Stimulated activated effector memory CD8-positive, alpha-beta T cell treated with anti-CD3 and anti-CD28 coated beads, Interleukin-12 subunit alpha, Interleukin-12 subunit beta, amount 100 ng/mL, for 72 hours (primary cell): Measurements from ENCODE around the gene MBD3.
"Not testable (repeated sequence)": the region's sequence is repeated elsewhere in the genome, so short reads cannot be mapped to it uniquely, and the experiment has no call there.

Source experiments
- ATAC-seq: fragments of 150-1000 bp; cut with Tn5 transposase; 2 replicates; pipeline ENCODE4 v1.10.0; 2021
- DNase-seq, 2 donors: peaks; one replicate each; pipeline ENCODE4 v3.0.0; 2021 to 2022; ENCODE audit warnings: low spot score in 2 of 2
- H3K27ac Mint-ChIP-seq: one replicate; pipeline ENCODE4 v1.8.0; 2022; ENCODE audit warnings: mild to moderate bottlenecking, mixed read lengths
- H3K36me3 Mint-ChIP-seq: one replicate; pipeline ENCODE4 v1.8.0; 2022; ENCODE audit warnings: mild to moderate bottlenecking, mixed read lengths
- H3K4me1 Mint-ChIP-seq: one replicate; pipeline ENCODE4 v1.8.0; 2022; ENCODE audit warnings: mixed read lengths
- H3K4me3 Mint-ChIP-seq: one replicate; pipeline ENCODE4 v1.8.0; 2022; ENCODE audit warnings: mild to moderate bottlenecking, mixed read lengths
- H3K9me3 Mint-ChIP-seq: one replicate; pipeline ENCODE4 v1.8.0; 2022; ENCODE audit warnings: mixed read lengths

Gene MBD3

GRCh38 chr19:1558552-1558951 lies 34.1 kb downstream of the MBD3 start:
- Mint-ChIP-seq H3K9me3 (no peaks in the 10 kb centered on the region), H3K4me3 (no peak overlapping the region), H3K27ac (no peak overlapping the region), H3K4me1 (no peaks in the 10 kb centered on the region), H3K36me3 (no peaks in the 10 kb centered on the region)
- DNase-seq, result no peak
- no peak for ATAC-seq

- Mint-ChIP-seq H3K4me1 (no peaks in the 10 kb centered on the region), H3K4me3 (no peak overlapping the region), H3K36me3 (no peaks in the 10 kb centered on the region), H3K27ac (no peak overlapping the region), H3K9me3 (no peaks in the 10 kb centered on the region)
- no peak for DNase-seq
- no peak for ATAC-seq
Measured at GRCh38 chr19:1556390-1557070, 36.1 kb downstream of the MBD3 start.

- Mint-ChIP-seq H3K4me1 (no peaks in the 10 kb centered on the region), H3K4me3 (no peak overlapping the region), H3K9me3 (no peaks in the 10 kb centered on the region), H3K27ac (no peak overlapping the region), H3K36me3 (no peaks in the 10 kb centered on the region)
- no peak for DNase-seq
- no peak for ATAC-seq
Measured at GRCh38 chr19:1555487-1556389, 36.9 kb downstream of the MBD3 start.

- Mint-ChIP-seq H3K9me3 (no peaks in the 10 kb centered on the region), H3K27ac (no peak overlapping the region), H3K4me1 (no peaks in the 10 kb centered on the region), H3K4me3 (no peak overlapping the region), H3K36me3 (no peaks in the 10 kb centered on the region)
- DNase-seq (no peak), ATAC-seq (no peak)
Measured at GRCh38 chr19:1554968-1555367, 37.7 kb downstream of the MBD3 start.

- H3K9me3 Mint-ChIP-seq, result no peaks in the 10 kb centered on the region
- DNase-seq (no peak), ATAC-seq (no peak)
- H3K4me3 Mint-ChIP-seq, result no peak overlapping the region
- H3K27ac Mint-ChIP-seq, result no peak overlapping the region
- no peaks in the 10 kb centered on the region for H3K4me1 Mint-ChIP-seq
- no peaks in the 10 kb centered on the region for H3K36me3 Mint-ChIP-seq
Measured at GRCh38 chr19:1553415-1553814, 39.2 kb downstream of the MBD3 start.

- H3K4me1 Mint-ChIP-seq, result peaks cover 2% of the 10 kb centered on the region
- H3K27ac Mint-ChIP-seq, result no peak overlapping the region
- no peak overlapping the region for H3K4me3 Mint-ChIP-seq
- DNase-seq (no peak), ATAC-seq (no peak)
- H3K36me3 Mint-ChIP-seq, result no peaks in the 10 kb centered on the region
- no peaks in the 10 kb centered on the region for H3K9me3 Mint-ChIP-seq
Measured at GRCh38 chr19:1551068-1552040, 41.3 kb downstream of the MBD3 start.

- Mint-ChIP-seq H3K36me3 (no peaks in the 10 kb centered on the region), H3K4me3 (no peak overlapping the region), H3K9me3 (no peaks in the 10 kb centered on the region), H3K4me1 (peaks cover 6% of the 10 kb centered on the region), H3K27ac (no peak overlapping the region)
- ATAC-seq (no peak), DNase-seq (no peak)
Measured at GRCh38 chr19:1549332-1549945, 43.2 kb downstream of the MBD3 start.

GRCh38 chr19:1540365-1540925 lies 52.2 kb downstream of the MBD3 start:
- no peaks in the 10 kb centered on the region for H3K9me3 Mint-ChIP-seq
- H3K27ac Mint-ChIP-seq, result no peak overlapping the region
- DNase-seq, result no peak
- H3K36me3 Mint-ChIP-seq, result no peaks in the 10 kb centered on the region
- no peaks in the 10 kb centered on the region for H3K4me1 Mint-ChIP-seq
- no peak overlapping the region for H3K4me3 Mint-ChIP-seq
- ATAC-seq, result no peak

- H3K9me3 Mint-ChIP-seq, H3K4me1 Mint-ChIP-seq, ATAC-seq, H3K4me3 Mint-ChIP-seq, DNase-seq, H3K27ac Mint-ChIP-seq, H3K36me3 Mint-ChIP-seq: not testable (repeated sequence)
Measured at GRCh38 chr19:1539749-1540148, 52.9 kb downstream of the MBD3 start.

GRCh38 chr19:1538978-1539377 lies 53.7 kb downstream of the MBD3 start:
- Mint-ChIP-seq H3K27ac (no peak overlapping the region), H3K4me3 (no peak overlapping the region), H3K9me3 (no peaks in the 10 kb centered on the region), H3K4me1 (no peaks in the 10 kb centered on the region), H3K36me3 (no peaks in the 10 kb centered on the region)
- DNase-seq (no peak), ATAC-seq (no peak)

GRCh38 chr19:1535699-1536098 lies 57.0 kb downstream of the MBD3 start:
- not testable (repeated sequence) for DNase-seq, H3K4me1 Mint-ChIP-seq, H3K9me3 Mint-ChIP-seq, H3K4me3 Mint-ChIP-seq, ATAC-seq, H3K27ac Mint-ChIP-seq, H3K36me3 Mint-ChIP-seq

- Mint-ChIP-seq H3K4me1 (no peaks in the 10 kb centered on the region), H3K9me3 (no peaks in the 10 kb centered on the region), H3K4me3 (no peak overlapping the region), H3K27ac (no peak overlapping the region), H3K36me3 (no peaks in the 10 kb centered on the region)
- ATAC-seq (no peak), DNase-seq (no peak)
Measured at GRCh38 chr19:1534972-1535371, 57.7 kb downstream of the MBD3 start.

- ATAC-seq, result no peak
- Mint-ChIP-seq H3K4me3 (no peak overlapping the region), H3K9me3 (no peaks in the 10 kb centered on the region), H3K36me3 (no peaks in the 10 kb centered on the region), H3K4me1 (no peaks in the 10 kb centered on the region), H3K27ac (no peak overlapping the region)
- no peak for DNase-seq
Measured at GRCh38 chr19:1533510-1534150, 59.0 kb downstream of the MBD3 start.

GRCh38 chr19:1532003-1532402 lies 60.7 kb downstream of the MBD3 start:
- no peak for ATAC-seq
- DNase-seq, result no peak
- H3K36me3 Mint-ChIP-seq, result no peaks in the 10 kb centered on the region
- no peaks in the 10 kb centered on the region for H3K9me3 Mint-ChIP-seq
- no peaks in the 10 kb centered on the region for H3K4me1 Mint-ChIP-seq
- no peak overlapping the region for H3K4me3 Mint-ChIP-seq
- H3K27ac Mint-ChIP-seq, result no peak overlapping the region
